ENCODE measurements around the gene MVB12A. TPM values are rescaled to one million over a fixed set of nuclear protein-coding genes. Genes with fewer than 3 reads are reported as not detected.

The MVB12A gene
- total RNA-seq, 1 donor from 2014 or later = 46.9 TPM

- DNase-seq (ENCODE audit: low spot score) = peak; percentile 98
These were observed 50.4 kb downstream of the MVB12A start, which contains the start of gene SLC27A1 for GRCh38 chr19:17470068-17470841. TSS of gene SLC27A1 (plus strand) at chr19:17470524. CDS start at chr19:17470541, 17 bp downstream.

- no peak for DNase-seq (ENCODE audit: low spot score)
These were observed 51.7 kb downstream of the MVB12A start for GRCh38 chr19:17471410-17472125.

- no peak for DNase-seq (ENCODE audit: low spot score)
These were observed 53.2 kb downstream of the MVB12A start for GRCh38 chr19:17473041-17473440.

Other genes with a start within 250 kb of the MVB12A start
- 33.2 TPM for gene USE1, start 204.7 kb upstream of the MVB12A start, total RNA-seq
- gene OCEL1, start 193.8 kb upstream of the MVB12A start, total RNA-seq = 29.0 TPM
- gene NR2F6, start 174.1 kb upstream of the MVB12A start, total RNA-seq = 42.8 TPM
- gene USHBP1, start 155.3 kb upstream of the MVB12A start, total RNA-seq = 11.3 TPM
- gene BABAM1, start 152.6 kb upstream of the MVB12A start, total RNA-seq = 66.0 TPM
- 0.55 TPM for gene ANKLE1, start 138.1 kb upstream of the MVB12A start, total RNA-seq
- gene ABHD8, start 116.6 kb upstream of the MVB12A start, total RNA-seq = 12.9 TPM
- 99.2 TPM for gene MRPL34, start 114.2 kb upstream of the MVB12A start, total RNA-seq
- gene DDA1, start 110.5 kb upstream of the MVB12A start, total RNA-seq = 45.6 TPM
- gene ANO8, start 85.2 kb upstream of the MVB12A start, total RNA-seq = 16.2 TPM
- 13.1 TPM for gene GTPBP3, start 82.5 kb upstream of the MVB12A start, total RNA-seq
- 293 TPM for gene PLVAP, start 42.7 kb upstream of the MVB12A start, total RNA-seq
- 0.87 TPM for gene CCDC194, start 25.9 kb upstream of the MVB12A start, total RNA-seq
- gene BST2, start 14.4 kb upstream of the MVB12A start, total RNA-seq = 185 TPM
- not detected for gene TMEM221, start 28.6 kb downstream of the MVB12A start, total RNA-seq
- 1.3 TPM for gene NXNL1, start 40.9 kb downstream of the MVB12A start, total RNA-seq
- gene SLC27A1, start 50.5 kb downstream of the MVB12A start, total RNA-seq = 36.5 TPM
- 66.9 TPM for gene PGLS, start 91.6 kb downstream of the MVB12A start, total RNA-seq
- 117 TPM for gene COLGALT1, start 135.6 kb downstream of the MVB12A start, total RNA-seq